Esophagus muscularis mucosa (tissue), 3 donors: ENCODE results near the gene ATP5MK.
A peak's percentile ranks its signal among the peaks of the same experiment; 100 is the strongest.

Experiments
- CTCF ChIP-seq, 3 experiments: fragments of 200-600 bp in 2 of 3; fragments of 450-650 bp in 1 of 3; sonication (generic) in 2 of 3; IDR thresholded peaks; one replicate each; pipeline ENCODE4 v1.5.1; 2017 to 2019; ENCODE audit warnings: antibody characterized with exemption in 3 of 3, mild to moderate bottlenecking in 2 of 3, moderate library complexity in 1 of 3
- POLR2A ChIP-seq: fragments of 450-650 bp; IDR thresholded peaks from one replicate; pipeline ENCODE4 v1.6.1; 2017; ENCODE audit warnings: antibody characterized with exemption, moderate library complexity, mild to moderate bottlenecking, low read depth
- POLR2AphosphoS5 ChIP-seq, 2 donors: sonication (generic); formaldehyde crosslinking; IDR thresholded peaks; one replicate each; pipeline ENCODE4 v1.6.1; 2017; ENCODE audit warnings: antibody characterized with exemption in 2 of 2

DNA sequence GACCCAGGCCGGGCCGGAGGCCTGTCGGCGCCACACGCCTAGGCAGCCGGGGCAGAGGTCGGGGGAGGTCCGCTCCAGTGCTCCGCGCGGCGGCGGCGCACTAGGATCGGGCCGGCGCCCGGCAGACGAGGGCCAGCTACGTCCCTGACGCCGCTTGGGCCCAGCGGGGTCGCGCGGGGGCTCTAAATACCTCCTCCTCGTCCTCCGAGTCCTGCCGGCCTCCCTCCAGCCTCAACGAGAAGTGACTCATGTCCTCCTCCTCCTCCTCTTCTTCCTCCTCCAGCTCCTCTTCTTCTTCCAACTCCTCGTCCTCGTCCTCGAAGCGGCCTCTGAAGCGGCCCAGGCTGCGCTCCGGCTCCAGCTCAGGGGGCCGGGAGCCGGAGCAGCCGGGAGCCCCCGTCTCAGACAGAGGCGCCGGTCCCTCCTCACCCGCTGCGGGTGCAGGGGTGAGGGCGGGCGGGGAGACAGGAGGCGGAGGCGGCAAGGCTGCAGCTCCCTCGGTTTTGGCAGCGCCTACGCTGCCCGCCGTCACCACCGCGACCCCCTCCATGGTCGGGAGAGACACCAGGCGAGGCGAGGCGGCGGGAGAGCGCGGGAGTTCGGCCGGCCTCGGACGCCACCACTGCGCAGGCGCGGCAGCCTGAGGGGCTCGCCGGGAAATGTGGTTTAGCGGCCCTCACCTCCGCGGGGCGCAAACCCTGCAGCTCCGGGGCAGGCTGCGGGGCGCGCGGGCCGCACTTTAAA is 45.6 kb downstream of the ATP5MK start, which contains the start of gene PCGF6:
- TF ChIP-seq POLR2A (no peak), CTCF (IDR thresholded peaks at IDR 0.05) (peak in 1 of 3 experiments; percentile 12), POLR2AphosphoS5 (IDR thresholded peaks at IDR 0.05) (peak; percentile 34 to 75)
